ENCODE measurements around the gene KIT.

Gene KIT

DNA sequence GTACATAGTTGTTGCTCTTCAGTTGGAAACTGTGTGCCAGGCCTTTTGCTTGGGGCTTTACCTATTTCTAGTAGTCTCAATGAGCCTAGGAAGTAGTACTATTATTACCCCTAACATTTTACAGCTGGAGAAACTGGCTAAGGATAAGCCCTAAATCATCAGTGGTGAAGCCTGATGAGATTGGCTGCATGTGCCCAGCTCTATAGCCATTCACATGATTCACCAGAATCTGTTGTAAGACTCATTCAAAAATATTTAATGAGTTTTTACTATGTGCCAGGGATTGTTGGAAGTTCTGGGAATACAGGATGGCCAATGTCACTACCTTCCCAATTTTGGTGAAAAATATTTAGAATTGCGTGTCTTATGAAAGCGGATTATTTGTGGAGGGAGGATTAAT, 2.8 kb downstream of the KIT start:
- no peak for DNase-seq (ENCODE audit: low spot score)

DNA sequence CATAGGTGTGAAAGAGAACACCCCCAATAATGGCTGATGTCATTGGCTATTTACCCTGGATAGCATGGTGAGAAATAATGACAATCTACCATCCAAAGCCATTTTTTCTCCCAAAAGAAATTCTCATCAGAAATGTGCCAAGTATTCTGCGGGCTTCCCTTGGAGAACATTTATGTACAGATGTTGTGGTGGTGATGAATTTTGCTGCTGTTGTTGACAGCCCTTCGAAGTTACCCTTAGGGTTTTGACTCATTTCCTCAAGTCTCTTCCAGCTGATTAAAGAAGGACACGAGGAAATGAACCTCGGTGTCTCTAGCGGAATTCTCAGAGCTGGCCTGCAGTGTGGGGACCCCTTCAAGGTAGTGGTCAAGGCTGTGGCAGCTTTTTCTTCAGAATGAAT, 3.4 kb downstream of the KIT start:
- DNase-seq (ENCODE audit: low spot score) = no peak

DNA sequence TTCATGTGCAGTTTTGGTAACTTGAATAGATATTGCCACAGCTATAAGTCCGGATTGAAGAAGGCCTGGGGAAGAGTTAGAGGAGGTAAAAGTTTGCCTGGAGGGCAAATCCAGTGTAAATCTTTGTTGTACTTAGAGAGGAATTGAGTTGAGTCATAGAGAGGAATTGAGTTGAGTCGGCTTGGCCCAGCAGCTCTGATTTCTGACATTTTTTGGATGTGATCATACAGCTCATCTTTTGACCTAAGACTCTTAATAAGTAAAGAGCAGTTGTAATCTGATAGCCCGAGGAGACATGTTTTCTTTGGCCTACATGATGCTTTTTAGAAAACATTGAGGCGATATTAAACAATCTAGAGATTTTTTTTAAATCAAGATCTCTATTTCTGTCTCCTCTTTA, 3.9 kb downstream of the KIT start:
- DNase-seq (ENCODE audit: low spot score) = no peak

DNA sequence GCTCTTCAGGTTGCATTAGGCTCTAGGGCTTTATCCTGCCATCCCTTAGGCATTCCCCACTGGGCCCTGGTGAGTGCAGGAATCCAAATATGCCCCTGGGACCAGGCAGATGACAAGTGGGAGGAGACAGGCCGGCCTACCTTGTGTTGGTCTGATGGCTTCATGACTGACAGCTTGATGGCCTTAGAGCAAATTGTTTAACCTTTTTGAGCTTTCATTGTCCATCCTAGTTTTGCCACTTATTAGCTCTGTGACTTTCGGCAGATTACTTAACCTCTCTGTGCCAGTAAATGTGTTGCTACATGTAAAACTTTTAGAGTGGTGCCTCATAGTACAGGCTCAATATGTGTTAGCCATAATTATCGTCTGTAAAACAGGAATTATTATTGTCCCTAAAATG, 4.4 kb downstream of the KIT start:
- DNase-seq (ENCODE audit: low spot score) = no peak

DNA sequence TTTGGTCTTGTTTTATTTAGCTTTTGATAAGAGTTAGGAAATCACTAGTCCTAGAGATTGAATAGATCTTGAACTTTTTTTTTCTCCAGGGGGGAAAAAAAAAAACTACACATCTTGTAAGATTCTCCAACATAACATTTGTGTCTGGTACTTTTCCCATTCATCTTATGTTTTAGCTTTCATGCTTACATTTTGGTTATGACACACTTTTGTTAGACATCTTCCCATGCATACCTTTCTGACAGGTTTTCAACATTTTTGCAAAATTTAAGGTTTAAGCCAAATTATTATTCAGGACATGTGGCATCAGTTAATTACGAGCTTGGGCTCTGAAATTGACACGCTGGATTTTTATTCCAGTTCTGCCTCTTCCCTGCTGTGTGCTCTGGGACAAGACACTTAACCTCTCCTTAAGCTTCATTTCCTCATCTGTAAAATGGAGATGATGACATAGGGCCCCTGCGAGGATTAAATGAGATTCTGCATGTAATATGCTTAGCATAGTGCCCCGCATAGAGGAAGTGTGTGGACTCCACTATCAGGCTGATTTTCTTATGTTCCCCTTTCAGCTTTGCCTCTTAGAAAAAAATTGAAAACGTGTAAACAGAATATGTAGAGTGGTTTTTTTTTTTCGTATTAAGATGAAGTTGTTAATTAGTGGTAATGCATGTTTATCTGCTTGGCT, 5.3 kb downstream of the KIT start:
- no peak for DNase-seq (ENCODE audit: low spot score)

DNA sequence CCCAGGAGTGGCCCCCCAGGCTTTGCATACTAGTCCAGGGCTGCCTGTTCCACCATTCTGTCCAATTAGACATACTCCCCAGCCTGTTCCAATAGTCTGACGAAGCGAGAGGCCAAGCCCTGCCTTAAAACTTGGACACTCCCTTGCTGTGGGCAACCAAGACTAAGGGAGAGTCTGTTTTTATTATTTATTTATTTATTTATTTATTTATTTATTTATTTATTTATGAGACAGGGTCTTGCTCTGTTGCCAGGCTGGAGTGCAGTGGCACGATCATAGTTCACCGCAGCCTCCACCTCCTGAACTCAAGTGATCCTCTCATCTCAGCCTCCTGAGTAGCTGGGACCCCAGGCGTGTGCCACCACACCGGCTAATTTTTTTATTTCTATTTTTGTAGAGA, 6.6 kb downstream of the KIT start:
- no peak for DNase-seq (ENCODE audit: low spot score)

DNA sequence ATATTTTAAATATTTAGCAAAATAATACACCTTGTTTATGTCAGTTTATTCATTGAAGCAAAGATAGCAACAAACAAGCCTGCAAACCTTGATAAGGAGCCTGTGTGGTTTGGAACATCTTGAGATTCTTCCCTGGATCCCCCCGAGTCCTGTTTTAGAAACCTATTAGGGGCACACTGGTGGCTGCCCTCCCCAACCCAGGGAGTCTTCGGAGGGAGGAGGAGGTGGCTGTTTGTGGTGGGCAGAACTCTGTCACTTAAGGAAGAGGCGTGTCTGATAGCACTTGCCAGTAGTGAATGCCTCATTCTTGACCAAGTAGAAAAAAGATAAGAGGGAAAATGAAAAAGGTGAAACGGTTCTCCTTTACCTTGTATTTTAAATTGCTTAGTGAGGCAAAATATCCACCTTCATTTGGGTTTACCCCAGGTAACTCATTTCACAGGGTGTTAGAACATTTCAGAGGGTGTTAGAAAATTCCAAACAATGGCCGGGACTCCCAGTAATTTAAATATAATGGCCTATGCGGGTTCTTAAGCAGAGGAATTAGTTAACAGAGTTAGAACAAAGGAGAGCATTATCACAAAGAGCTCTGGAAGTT, 10.4 kb downstream of the KIT start:
- DNase-seq (ENCODE audit: low spot score) = peak; percentile 36

DNA sequence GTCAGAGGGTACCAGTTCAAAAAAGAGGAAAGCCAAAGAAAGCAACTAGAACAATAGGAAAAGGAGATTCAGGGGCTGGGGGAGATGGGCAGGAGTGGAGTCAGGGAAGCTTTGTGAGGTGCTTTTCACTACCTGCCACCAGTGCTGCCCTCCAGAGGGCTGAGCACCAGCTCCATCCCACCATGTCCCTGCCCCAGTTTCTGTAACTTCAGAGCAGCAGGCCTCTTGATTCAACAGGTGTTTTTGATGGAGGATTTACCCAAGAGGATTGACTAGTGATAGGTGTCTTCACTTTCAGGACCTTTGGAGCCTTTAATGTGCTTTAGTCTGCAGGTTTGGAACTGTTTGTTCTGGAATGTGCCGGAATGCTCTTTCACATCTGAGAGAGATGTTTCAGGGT, 12.1 kb downstream of the KIT start:
- DNase-seq (ENCODE audit: low spot score) = no peak

DNA sequence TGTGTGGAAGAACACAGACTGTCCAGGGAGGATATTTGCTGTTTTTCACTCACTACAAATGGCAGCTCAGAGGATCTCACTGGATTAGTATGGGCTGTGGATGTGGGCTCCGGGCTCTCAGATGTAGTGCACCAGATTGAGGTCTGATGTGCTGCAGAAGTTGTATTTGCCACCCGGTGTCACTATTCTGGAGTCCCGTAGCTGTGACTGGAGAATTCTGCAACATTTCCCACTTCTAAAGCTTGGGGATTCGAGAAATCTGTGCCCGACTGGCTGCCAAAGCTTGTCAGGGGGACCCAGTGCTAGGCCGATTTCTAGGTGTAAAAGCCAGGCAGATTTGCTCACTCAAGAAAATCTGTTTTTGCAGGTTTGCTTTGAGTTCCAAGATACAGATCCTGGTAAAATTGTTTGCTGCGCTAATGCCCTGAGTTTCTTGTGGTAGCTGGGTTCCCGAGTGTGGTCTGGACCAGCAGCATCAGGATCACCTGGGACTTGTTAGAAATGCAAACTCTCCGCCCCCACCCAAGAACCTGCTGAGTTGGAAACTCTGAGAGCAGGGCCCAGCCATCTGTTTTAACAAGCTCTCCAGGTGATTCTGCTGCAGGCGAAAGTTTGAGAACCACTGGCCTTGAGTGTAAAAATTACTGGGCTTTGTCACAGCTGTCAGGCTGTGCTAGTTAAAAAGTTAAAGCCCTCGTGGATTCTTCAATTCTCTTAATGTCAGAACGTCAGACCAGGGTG, 18.1 kb downstream of the KIT start:
- no peak for DNase-seq (ENCODE audit: low spot score)

DNA sequence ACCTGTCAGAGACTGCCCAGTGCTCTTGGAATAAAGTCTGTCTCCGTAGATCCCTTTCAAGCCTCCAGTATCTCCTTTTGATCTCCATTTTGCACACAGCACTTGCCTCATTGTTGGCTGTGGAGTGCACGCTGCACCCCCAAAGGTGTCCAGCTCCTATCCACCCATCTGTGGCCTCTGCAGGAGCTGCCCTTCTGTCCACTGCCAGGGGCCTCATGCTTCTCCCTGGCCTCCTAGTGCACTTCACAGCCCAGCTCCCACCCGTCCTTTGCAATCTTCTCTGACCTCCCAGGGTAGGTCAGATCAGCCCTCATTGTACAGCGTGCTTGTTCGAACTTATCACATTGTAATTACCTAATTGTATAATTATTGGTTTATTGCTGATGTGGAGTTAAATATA, 18.9 kb downstream of the KIT start:
- DNase-seq (ENCODE audit: low spot score) = no peak

DNA sequence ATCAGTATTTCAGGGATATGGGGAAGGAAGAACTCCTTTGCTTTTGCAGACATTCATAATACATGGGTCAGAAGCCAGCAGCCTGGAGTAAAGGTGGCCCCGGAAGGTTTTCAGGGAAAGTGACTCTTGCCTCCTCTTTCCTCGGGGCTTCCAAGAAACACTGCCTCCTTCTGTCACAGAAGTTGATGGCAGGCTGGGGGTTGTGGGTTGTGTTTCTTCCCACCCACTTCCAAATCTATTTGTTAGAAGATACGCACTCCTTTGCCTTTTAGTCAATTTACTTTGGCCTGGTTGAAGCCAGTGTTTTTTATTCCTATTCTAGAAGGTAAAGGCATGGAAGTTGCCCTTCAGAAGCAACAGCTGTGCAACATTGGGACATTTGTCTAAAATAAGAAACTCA, 19.7 kb downstream of the KIT start:
- DNase-seq (ENCODE audit: low spot score) = no peak

DNA sequence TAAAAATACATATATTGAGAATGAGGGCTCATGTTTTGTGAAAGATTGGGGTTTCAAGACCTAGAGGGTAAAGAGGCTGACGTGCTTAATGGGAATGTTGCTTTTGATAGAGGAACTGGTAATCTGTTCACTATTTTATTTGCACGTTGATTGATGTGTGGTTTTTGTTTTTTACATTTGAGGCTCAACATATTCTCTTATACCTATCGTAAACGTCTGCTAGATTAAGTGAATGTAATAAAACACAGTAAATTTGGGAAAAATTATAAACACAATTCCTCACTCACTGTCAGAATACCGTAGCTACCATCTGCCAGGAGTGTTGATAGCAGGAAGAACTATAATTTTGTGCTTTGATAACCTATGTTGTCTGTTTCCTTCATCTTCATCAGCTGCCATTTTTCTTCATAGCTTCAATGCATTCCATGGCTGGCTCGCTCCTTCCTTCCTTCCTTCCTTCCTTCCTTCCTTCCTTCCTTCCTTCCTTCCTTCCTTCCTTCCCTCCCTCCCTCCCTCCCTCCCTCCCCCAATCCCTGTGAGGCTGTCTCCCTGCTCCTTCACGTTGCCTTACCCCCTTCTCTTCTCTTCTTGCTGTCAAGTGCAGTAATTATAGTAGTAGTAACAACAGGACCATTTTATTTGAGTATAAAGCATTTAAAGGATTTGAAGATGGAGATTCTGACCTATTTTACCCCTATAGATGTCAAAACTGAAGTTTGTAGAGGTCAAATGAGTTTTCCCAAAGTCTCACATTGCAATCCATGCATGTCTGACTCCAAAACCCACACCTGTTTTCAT, 20.3 kb downstream of the KIT start:
- DNase-seq (ENCODE audit: low spot score) = no peak

DNA sequence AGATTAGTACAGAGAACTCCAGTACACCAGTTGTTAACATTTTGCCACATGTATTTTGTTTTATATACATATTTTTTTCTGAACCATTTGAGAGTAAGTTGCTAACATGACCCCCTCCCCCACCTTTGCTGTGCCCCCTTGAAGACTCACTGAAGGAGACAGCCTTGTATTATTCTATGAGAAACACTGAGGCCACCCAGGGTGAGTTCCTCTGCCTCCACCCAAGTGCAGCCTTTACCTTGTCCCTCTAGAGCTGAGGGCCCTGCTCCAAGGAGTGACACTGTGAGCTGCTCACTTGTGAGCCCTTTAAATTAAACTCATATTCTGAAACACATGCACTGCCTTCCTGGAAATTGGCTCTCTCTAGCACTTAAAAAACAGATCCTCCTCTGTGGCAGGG, 21.1 kb downstream of the KIT start:
- DNase-seq (ENCODE audit: low spot score) = no peak

DNA sequence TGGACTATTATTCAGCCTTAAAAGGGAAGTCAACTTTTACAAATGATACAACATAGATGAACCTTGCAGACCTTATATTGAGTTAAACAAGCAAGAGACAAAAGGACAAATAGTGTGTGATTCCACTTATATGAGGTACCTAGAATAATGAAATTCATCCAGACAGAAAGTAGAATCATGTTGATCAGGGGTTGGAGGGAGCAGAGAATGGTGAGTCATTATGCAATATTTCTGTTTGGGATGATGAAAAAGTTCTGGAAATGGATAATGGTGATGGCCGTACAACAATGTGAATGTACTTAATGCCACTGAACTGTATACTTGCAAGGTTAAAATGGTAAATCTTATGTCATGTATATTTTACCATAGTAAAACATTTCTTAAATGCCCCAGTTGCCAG, 22.1 kb downstream of the KIT start:
- DNase-seq (ENCODE audit: low spot score) = no peak

DNA sequence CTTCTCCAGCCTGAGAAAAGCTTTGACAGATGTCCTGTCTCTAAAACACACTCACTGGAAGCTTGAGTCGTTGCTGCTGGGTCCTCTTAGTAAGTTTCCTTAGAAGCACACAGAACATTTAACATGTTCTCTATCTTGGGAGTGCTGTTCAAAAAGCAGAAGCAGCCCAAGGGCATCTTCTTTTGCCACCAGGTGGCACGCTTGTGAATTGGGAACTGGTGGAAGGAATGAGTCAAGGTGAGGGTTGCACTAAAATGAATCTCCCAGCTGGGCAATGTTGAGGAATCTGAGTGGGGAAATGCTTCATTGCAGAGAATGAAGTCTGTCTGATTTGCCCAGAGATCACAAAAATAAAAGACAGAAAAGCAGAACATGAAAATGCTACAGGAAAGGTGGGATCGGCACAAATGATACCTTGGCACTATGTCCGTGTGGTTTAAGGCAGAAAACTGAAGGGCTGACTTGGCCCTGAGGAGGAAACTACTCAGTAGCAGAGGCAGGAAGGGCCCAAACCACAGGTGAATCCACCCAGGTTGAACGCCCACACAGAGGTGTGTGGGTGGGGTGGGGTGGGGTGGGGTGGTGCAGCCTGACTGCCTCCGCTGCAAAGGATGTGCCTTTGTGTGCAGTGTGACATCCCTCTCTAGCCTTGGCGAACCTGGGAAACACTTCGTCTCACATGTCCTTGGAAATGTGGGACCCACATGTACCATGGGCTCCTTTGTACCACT, 26.0 kb downstream of the KIT start:
- peak; percentile 34 for DNase-seq (ENCODE audit: low spot score)

DNA sequence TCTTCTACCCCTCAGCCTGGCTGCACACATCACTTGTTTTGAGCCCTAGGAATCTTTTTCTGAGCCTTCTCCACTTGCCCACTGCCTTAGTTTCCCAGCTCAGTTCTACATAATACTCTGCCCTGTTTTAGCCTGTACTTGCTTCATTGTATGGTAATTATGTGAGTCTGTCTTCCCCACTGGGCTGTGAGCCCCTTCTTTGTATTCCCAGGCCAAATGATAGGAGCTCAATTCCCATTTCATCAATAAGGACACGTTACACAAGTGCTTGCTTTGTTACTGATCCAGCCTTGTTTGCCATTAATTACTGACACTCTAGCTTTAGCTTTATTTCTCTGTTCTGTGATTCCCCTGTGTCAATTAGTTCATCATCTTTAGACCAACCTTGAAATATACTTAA, 28.1 kb downstream of the KIT start:
- no peak for DNase-seq (ENCODE audit: low spot score)

DNA sequence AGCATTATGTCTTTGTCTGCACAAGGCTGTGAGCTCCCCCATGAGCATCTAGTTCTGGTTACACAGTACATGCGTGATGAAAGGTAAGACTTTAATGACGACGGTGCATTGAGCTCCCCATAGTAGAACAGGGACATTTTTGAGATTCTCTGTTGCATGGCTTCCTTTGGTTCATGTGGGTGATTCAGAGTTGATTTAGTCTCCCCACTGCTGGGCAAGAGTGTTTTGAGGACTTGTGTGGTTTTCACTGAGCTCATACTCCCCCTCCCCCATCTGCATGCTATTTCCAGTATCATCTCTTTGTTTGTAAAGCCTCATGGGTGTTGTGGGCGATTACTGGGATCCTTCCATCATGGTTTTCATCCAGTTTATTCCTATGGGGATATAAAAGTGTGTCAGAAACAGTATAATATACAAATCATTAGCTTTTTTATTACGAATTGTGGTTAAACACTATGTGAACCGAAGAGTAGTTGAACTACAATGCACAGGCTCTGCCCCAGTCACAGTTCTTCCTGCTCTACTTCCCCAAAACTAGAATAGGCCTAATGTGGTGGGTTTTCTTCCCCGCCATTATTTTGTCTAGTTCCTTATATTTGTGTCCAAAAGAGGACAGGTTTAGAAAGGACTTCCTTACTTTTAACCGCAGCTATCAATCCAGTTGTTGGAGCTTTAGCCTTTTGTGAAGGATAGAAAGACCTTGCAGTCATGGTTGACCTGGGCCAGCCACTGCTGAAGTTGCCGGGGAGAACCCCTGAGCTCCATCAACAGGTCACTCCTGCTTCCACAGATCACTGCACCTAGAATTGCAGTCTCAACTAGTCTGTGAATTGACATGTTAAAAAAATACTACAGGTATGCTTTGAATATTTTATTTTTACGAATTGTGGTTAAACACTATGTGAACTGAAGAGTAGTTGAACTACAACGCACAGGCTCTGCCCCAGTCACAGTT, 30.4 kb downstream of the KIT start:
- no peak for DNase-seq (ENCODE audit: low spot score)

DNA sequence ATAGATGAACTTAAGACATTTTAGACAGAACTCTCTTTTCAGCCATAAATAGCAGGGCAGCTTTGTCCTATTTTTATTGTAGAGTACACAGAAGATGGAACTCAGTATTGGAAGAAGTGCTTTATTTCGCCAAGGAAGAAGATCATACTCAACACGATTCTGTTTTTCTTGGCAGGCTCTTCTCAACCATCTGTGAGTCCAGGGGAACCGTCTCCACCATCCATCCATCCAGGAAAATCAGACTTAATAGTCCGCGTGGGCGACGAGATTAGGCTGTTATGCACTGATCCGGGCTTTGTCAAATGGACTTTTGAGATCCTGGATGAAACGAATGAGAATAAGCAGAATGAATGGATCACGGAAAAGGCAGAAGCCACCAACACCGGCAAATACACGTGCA, 37.6 kb downstream of the KIT start:
- DNase-seq (ENCODE audit: low spot score) = no peak

DNA sequence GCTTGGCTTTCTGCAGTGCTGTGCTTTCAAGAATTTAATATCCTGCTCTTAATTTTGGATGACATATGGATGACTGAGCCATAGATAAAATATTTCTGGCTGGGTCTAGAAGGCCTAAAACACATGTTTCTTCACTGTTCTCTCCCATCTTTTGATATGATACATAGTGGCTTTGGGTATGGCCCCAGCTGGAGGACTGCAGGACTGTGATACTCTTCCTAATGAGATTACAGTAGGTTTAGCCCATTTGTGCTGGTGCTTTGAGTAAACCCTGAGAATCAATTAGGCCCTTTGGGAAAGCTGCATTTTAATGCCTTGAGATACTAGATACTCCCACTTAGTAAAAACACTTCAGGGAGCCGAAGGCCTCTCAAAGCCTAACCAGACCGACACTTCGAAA, 38.0 kb downstream of the KIT start:
- DNase-seq (ENCODE audit: low spot score) = no peak

DNA sequence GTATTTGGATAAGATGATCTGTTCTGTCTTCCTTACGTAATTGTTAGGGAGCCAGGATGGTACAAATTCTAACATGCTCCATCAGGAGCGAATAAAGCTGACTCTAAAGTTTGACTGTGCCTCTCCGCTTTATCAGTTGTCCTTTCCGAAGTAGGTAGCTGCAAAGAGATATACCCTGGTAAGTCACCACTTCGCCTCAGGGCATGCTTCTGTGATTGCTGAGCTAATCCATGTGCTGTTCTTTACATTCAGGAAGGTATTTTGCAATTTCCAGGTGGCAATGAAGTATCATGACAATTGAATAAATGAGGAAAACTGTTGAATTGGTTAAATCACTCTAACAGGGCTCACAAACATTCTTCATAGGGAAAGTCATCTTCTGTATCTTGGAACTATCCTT, 38.9 kb downstream of the KIT start:
- no peak for DNase-seq (ENCODE audit: low spot score)

DNA sequence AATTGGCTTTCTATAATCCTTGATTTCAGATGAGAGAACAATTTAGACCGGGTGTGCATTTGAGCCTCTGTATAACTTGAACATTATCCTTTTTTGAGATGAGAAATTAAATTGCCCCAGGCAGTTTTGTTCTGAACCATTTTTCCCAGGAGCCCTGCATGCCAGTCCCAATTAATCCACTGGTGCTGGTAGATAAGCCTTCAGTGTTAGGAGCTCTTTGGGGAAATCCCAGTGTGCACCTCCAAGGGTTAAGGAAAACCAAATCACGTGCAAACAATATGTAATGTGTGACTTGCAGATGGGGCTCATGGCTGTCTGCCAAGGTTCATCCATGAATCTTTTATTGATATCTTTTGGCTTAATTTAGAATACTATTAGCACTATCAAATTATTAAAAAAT, 43.2 kb downstream of the KIT start:
- DNase-seq (ENCODE audit: low spot score) = no peak
